Epithelial cell of esophagus (primary cell): ENCODE results near the gene DIP2C.
"Not testable (repeated sequence)": the region's sequence is repeated elsewhere in the genome, so short reads cannot be mapped to it uniquely, and the experiment has no call there.

Experiments used
- DNase-seq: peaks from one replicate; pipeline ENCODE4 v3.0.0; 2010; ENCODE audit warnings: low read depth
- H3K4me3 ChIP-seq: 2 replicates; pipeline ENCODE4 v1.5.1; 2011; ENCODE audit warnings: mild to moderate bottlenecking, low read length, control low read depth
- CTCF ChIP-seq: IDR thresholded peaks from 2 replicates; pipeline ENCODE4 v1.5.1; 2011; ENCODE audit warnings: low read depth, mild to moderate bottlenecking, low read length, control low read depth, inconsistent platforms; ENCODE audit not compliant: insufficient read depth; ENCODE audit errors: missing control alignments

Gene DIP2C

GRCh38 chr10:326894-327635, 362.4 kb downstream of the DIP2C start:
- TF ChIP-seq CTCF, result no peak
- DNase-seq, result no peak
- H3K4me3 ChIP-seq, result no peak overlapping the region

DNA sequence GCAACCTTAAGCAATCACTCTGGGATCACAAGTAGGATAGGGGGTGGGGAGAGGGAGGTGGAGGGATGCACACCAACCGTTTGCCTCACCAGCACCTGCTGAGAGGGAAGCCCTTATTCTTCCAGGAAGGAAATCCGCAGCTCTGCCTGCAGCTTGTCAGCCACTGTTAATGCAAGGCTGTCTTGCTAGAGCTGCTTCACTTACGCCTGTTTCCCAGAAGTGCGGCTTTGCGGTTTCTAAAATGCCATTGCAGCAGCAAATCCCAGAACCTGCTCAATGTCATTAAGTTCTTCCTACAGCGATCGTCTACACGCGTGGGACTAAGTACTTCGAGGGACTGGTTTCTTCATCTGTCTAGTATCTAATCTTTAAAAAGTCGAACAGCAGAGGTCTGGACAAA, 363.1 kb downstream of the DIP2C start:
- no peak overlapping the region for H3K4me3 ChIP-seq
- no peak for TF ChIP-seq CTCF
- no peak for DNase-seq

DNA sequence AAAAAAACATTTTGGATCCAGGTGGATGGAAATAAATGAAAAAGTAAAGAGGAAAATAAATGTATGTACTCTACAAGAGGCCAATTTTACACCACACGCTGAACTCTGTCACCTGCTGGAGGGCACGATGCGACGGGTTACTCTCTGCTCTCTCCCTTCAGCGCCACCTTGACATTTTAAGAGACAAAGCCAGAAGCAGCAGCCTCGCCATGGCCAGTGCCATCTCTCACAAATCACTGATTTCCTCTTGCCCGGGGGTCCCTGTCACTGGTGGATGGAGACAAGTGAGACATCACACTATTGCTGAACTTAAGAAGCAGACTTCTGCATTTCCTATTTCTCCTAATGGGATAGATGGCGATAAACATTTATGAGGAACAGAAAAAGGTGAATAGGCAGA, 364.2 kb downstream of the DIP2C start:
- H3K4me3 ChIP-seq, result no peak overlapping the region
- DNase-seq, result no peak
- no peak for TF ChIP-seq CTCF

GRCh38 chr10:324593-324992, 364.9 kb downstream of the DIP2C start:
- no peak for TF ChIP-seq CTCF
- DNase-seq, result no peak
- no peak overlapping the region for H3K4me3 ChIP-seq

- peak; percentile 94 for DNase-seq
- TF ChIP-seq CTCF, result no peak
- no peak overlapping the region for H3K4me3 ChIP-seq
Observed at GRCh38 chr10:323651-324293, 365.7 kb downstream of the DIP2C start.

DNA sequence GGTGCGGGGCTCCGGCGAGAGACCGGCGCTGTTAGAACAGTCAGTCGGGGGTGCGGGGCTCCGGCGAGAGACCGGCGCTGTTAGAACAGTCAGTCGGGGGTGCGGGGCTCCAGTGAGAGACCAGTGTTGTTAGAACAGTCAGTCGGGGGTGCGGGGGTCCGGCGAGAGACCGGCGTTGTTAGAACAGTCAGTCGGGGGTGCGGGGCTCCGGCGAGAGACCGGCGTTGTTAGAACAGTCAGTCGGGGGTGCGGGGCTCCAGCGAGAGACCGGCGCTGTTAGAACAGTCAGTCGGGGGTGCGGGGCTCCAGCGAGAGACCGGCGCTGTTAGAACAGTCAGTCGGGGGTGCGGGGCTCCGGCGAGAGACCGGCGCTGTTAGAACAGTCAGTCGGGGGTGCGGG, 366.4 kb downstream of the DIP2C start:
- H3K4me3 ChIP-seq, DNase-seq: not testable (repeated sequence)

GRCh38 chr10:320771-321170, 368.7 kb downstream of the DIP2C start:
- no peak overlapping the region for H3K4me3 ChIP-seq
- TF ChIP-seq CTCF, result no peak
- DNase-seq, result no peak
